DND-41 (cell line): ENCODE results near the gene MANEAL.

Source experiments
- ATAC-seq: fragments of 200-7000 bp; cut with Tn5 transposase; 3 replicates; pipeline ENCODE4 v1.9.1; 2021; ENCODE audit warnings: low read depth; ENCODE audit not compliant: insufficient read depth
- DNase-seq: peaks from one replicate; pipeline ENCODE4 v3.0.0-alpha.2; 2020
- H2AFZ ChIP-seq: 2 replicates; pipeline ENCODE4 v1.6.0; 2012; ENCODE audit warnings: low read depth, low read length
- H3K27ac ChIP-seq: 2 replicates; pipeline ENCODE4 v1.5.1; 2012; ENCODE audit warnings: low read length, inconsistent platforms
- H3K27me3 ChIP-seq: fragments of 200-600 bp; sonication (generic); 2 replicates; pipeline ENCODE4 v1.6.0; 2012; ENCODE audit warnings: low read length, mild to moderate bottlenecking, inconsistent platforms; ENCODE audit not compliant: insufficient read depth, poor library complexity
- H3K36me3 ChIP-seq: 2 replicates; pipeline ENCODE4 v1.5.1; 2012; ENCODE audit warnings: low read length, inconsistent platforms; ENCODE audit not compliant: insufficient read depth
- H3K4me1 ChIP-seq: 2 replicates; pipeline ENCODE4 v1.5.1; 2012; ENCODE audit warnings: mild to moderate bottlenecking, low read length; ENCODE audit not compliant: insufficient read depth
- H3K4me2 ChIP-seq: 2 replicates; pipeline ENCODE4 v1.6.0; 2012; ENCODE audit warnings: mild to moderate bottlenecking, moderate library complexity, low read length, inconsistent platforms; ENCODE audit not compliant: insufficient read depth
- H3K4me3 ChIP-seq, 2 experiments: fragments of 200-600 bp in 1 of 2; shearing (Covaris generic) in 1 of 2; 2 replicates each; pipeline ENCODE4 v1.5.1; 2012 to 2016; ENCODE audit warnings: inconsistent platforms in 2 of 2, low read length in 2 of 2, mild to moderate bottlenecking in 2 of 2, low read depth in 1 of 2, moderate library complexity in 1 of 2
- H3K79me2 ChIP-seq: 2 replicates; pipeline ENCODE4 v1.6.0; 2012; ENCODE audit warnings: low read length, inconsistent platforms; ENCODE audit not compliant: insufficient read depth
- H3K9ac ChIP-seq: 2 replicates; pipeline ENCODE4 v1.6.0; 2012; ENCODE audit warnings: low read depth, mild to moderate bottlenecking, inconsistent platforms, low read length, moderate library complexity
- H3K9me3 ChIP-seq: 2 replicates; pipeline ENCODE4 v1.5.1; 2012; ENCODE audit warnings: low read length, moderate library complexity, mild to moderate bottlenecking, inconsistent platforms; ENCODE audit not compliant: insufficient read depth, severe bottlenecking
- H4K20me1 ChIP-seq: 2 replicates; pipeline ENCODE4 v1.6.0; 2012; ENCODE audit warnings: low read length; ENCODE audit not compliant: insufficient read depth
- EZH2 ChIP-seq: IDR thresholded peaks from 3 replicates; pipeline ENCODE4 v1.6.1; 2012; ENCODE audit warnings: borderline replicate concordance, low read depth, mild to moderate bottlenecking, moderate library complexity, low read length, inconsistent platforms; ENCODE audit not compliant: severe bottlenecking
- TF ChIP-seq, protein P1 (sequence below): IDR thresholded peaks from 2 replicates; pipeline ENCODE4 v1.5.1; 2012; ENCODE audit warnings: borderline replicate concordance, low read length, moderate library complexity, mild to moderate bottlenecking; ENCODE audit not compliant: poor library complexity, severe bottlenecking; ENCODE audit errors: extremely low read depth

Gene MANEAL

DNA sequence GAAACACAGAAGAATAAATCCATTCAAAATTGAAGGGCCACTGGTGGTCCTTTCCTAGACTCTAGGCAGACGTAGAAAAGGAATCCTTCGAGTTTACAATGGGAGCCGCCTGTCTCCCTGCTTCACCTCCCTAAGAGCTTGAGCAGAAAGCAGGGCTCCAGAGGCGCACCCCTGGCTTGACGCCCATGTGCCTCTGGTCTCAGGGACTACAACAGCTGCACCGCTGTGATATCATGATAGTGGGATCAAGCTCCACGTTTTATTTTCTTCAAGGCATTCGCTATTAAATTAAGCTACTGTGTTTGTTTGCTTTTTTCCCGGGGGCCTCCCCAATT is 13.5 kb downstream of the MANEAL start:
- TF ChIP-seq, protein P1, sequence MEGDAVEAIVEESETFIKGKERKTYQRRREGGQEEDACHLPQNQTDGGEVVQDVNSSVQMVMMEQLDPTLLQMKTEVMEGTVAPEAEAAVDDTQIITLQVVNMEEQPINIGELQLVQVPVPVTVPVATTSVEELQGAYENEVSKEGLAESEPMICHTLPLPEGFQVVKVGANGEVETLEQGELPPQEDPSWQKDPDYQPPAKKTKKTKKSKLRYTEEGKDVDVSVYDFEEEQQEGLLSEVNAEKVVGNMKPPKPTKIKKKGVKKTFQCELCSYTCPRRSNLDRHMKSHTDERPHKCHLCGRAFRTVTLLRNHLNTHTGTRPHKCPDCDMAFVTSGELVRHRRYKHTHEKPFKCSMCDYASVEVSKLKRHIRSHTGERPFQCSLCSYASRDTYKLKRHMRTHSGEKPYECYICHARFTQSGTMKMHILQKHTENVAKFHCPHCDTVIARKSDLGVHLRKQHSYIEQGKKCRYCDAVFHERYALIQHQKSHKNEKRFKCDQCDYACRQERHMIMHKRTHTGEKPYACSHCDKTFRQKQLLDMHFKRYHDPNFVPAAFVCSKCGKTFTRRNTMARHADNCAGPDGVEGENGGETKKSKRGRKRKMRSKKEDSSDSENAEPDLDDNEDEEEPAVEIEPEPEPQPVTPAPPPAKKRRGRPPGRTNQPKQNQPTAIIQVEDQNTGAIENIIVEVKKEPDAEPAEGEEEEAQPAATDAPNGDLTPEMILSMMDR: no peak
- TF ChIP-seq EZH2: no peak
- Histone ChIP-seq H2AFZ (peak overlapping the region; percentile 77; the same call in 1 of the 2 replicates), H3K9me3 (no peaks in the 10 kb centered on the region), H3K4me3 (peak overlapping the region; percentile 95 to 97), H3K4me1 (peaks cover 41% of the 10 kb centered on the region), H4K20me1 (peaks cover 46% of the 10 kb centered on the region), H3K4me2 (peak overlapping the region; percentile 97), H3K27me3 (no peaks in the 10 kb centered on the region), H3K9ac (peak overlapping the region; percentile 90), H3K27ac (peak overlapping the region; percentile 84), H3K79me2 (peaks cover 52% of the 10 kb centered on the region), H3K36me3 (peaks cover 61% of the 10 kb centered on the region)
- ATAC-seq (no peak), DNase-seq (no peak)

DNA sequence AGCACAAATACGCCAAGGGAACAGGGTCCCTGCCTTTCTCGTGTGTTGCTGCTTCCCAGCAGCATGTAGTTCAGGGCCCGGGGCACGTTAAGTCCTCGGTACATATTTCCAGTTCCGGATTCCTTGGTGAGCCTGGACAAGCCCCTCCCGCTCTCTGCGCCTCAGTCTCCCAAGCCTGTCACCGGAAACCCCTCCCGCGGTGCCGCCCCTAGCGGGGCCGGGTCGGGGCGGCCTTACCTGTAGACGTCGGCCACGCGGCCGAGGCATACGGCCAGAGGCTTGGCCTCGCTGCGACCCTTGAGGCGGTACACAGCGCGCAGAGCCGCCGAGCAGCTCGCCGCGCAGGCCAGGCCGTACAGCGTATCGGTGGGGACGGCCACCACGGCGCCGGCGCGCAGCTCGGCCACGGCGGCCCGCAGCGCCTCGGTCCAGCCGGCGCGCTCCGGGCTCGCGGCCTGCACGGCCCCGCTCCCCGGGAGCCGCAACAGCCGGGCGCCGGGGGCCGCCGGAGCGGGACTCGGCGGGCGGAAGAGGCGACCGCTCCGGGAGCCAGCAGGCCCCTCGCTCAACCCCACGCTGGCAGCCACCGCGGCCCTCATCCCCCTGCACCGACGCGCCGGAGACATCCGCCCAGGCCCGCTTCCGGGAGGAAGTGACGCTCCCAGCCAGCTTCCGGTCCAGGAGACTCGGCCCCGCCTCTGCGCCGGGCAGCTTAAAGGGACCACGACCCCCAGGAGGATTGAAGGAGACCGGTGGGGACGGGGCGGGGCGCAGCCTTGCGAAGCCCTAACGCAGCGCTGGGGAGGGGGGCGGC is 14.1 kb downstream of the MANEAL start, which contains the start of the genes C1orf122 and YRDC:
Gene C1orf122 (plus strand): TSS at position 236 of the 814 bp plus-strand sequence. CDS start 615 bp downstream, outside the sequence.
Gene YRDC (minus strand): TSS at position 654 of the 814 bp plus-strand sequence. CDS start 28 bp downstream, at position 626.
- H3K79me2 ChIP-seq: peaks cover 47% of the 10 kb centered on the region
- peak within 1 kb of the TSS; percentile 84 for H3K27ac ChIP-seq
- peak within 1 kb of the TSS; percentile 77 for H2AFZ ChIP-seq

DNA sequence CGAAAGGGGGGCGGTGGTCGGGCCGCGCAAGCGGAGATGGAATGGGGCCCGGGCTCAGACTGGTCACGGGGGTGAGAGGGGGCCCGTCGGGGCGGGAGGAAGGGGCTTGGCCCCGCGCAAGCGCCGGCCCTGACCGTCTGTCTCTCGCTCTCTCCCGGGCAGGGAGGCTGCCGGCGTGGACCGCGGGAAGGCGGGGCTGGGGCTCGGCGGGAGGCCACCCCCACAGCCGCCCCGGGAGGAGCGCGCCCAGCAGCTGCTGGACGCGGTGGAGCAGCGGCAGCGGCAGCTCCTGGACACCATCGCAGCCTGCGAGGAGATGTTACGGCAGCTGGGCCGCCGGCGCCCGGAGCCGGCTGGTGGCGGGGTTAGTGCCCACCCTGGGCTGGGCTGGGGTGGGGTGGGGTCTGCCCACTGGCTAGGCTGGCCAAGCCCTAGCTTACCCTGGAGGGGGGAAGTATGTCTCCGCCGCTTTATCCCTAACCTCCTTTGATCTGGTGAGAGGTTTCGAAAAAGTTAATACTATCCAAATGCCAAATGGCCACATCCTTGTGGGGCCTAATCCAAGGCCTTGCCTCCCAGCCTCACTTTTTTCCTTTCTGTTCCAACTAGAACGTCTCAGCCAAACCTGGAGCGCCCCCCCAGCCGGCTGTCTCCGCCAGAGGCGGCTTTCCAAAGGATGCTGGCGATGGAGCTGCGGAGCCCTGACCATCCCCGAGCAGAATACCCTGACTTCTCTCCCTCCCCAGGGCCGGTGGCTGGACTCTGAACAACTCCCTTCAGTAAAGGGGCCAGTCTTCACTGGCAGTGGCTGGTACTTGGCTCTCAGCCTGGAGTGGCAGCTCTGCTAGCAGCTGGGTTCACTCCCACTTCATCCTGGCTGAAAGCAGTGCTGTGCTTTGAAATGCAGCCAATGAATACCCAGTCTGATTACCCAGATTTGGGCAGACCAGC is 15.0 kb downstream of the MANEAL start:
- ATAC-seq: peak; percentile 61
- H4K20me1 ChIP-seq: peaks cover 37% of the 10 kb centered on the region
- peak overlapping the region; percentile 90 for H3K9ac ChIP-seq
- TF ChIP-seq EZH2: no peak
- TF ChIP-seq, protein P1: no peak
- H3K4me1 ChIP-seq: peaks cover 41% of the 10 kb centered on the region
- H3K4me3 ChIP-seq: peak overlapping the region; percentile 95 to 97; a peak in 3 of 4 replicates
- peaks cover 46% of the 10 kb centered on the region for H3K79me2 ChIP-seq
- H2AFZ ChIP-seq: peak overlapping the region; percentile 77
- peak overlapping the region; percentile 65 for H3K27ac ChIP-seq
- no peaks in the 10 kb centered on the region for H3K27me3 ChIP-seq
- peaks cover 52% of the 10 kb centered on the region for H3K36me3 ChIP-seq
- no peaks in the 10 kb centered on the region for H3K9me3 ChIP-seq
- H3K4me2 ChIP-seq: peak overlapping the region; percentile 97
- DNase-seq: peak; percentile 11

More for the DNA sequence above, 14.1 kb downstream of the MANEAL start, which contains the start of the genes C1orf122 and YRDC:
- H3K36me3 ChIP-seq: peaks cover 56% of the 10 kb centered on the region
- H3K9ac ChIP-seq: peak within 1 kb of the TSS; percentile 90
- no peaks in the 10 kb centered on the region for H3K27me3 ChIP-seq
- H3K4me3 ChIP-seq: peak within 1 kb of the TSS; percentile 95 to 97
- DNase-seq (peak; percentile 95), ATAC-seq (peak; percentile 90)
- H3K4me2 ChIP-seq: peak within 1 kb of the TSS; percentile 97
- TF ChIP-seq, protein P1: no peak
- TF ChIP-seq EZH2: no peak
- H3K4me1 ChIP-seq: peaks cover 41% of the 10 kb centered on the region
- H3K9me3 ChIP-seq: no peaks in the 10 kb centered on the region
- peaks cover 41% of the 10 kb centered on the region for H4K20me1 ChIP-seq
